Hepatocyte (in vitro differentiated cells): Measurements from ENCODE around the gene C6orf163. TPM values are rescaled to one million over a fixed set of nuclear protein-coding genes. Genes with fewer than 3 reads are reported as not detected.

Experiments used
- DNase-seq: peaks from one replicate; pipeline ENCODE4 v3.0.0-alpha.2; 2016; ENCODE audit warnings: low spot score
- H2AFZ ChIP-seq: fragments of 200-600 bp; sonication (generic); 2 replicates; pipeline ENCODE4 v1.6.0; 2016; ENCODE audit warnings: antibody characterized with exemption, mild to moderate bottlenecking
- H3K27ac ChIP-seq: fragments of 200-600 bp; sonication (generic); 2 replicates; pipeline ENCODE4 v1.5.1; 2016; ENCODE audit warnings: mild to moderate bottlenecking
- H3K27me3 ChIP-seq: fragments of 200-600 bp; sonication (generic); 2 replicates; pipeline ENCODE4 v1.6.1; 2016
- H3K36me3 ChIP-seq: fragments of 200-600 bp; sonication (generic); replicated peaks from 2 replicates; pipeline ENCODE4 v1.5.1; 2016; ENCODE audit warnings: low read depth; ENCODE audit not compliant: insufficient read depth
- H3K4me1 ChIP-seq: fragments of 200-600 bp; sonication (generic); 2 replicates; pipeline ENCODE4 v1.5.1; 2016; ENCODE audit warnings: mild to moderate bottlenecking, moderate library complexity; ENCODE audit not compliant: insufficient read depth
- H3K4me2 ChIP-seq: fragments of 200-600 bp; sonication (generic); 2 replicates; pipeline ENCODE4 v1.6.0; 2016
- H3K4me3 ChIP-seq: fragments of 200-600 bp; sonication (generic); 2 replicates; pipeline ENCODE4 v1.5.1; 2016; ENCODE audit warnings: mild to moderate bottlenecking
- H3K79me2 ChIP-seq: fragments of 200-600 bp; sonication (generic); 2 replicates; pipeline ENCODE4 v1.6.0; 2017; ENCODE audit warnings: mild to moderate bottlenecking
- H3K9me2 ChIP-seq: fragments of 200-600 bp; sonication (generic); replicated peaks from 2 replicates; pipeline ENCODE4 v1.6.0; 2017; ENCODE audit warnings: mild to moderate bottlenecking; ENCODE audit not compliant: insufficient read depth
- H3K9me3 ChIP-seq: fragments of 200-600 bp; sonication (generic); 2 replicates; pipeline ENCODE4 v1.5.1; 2016; ENCODE audit warnings: low read depth, mild to moderate bottlenecking
- H4K20me1 ChIP-seq: fragments of 200-600 bp; sonication (generic); 2 replicates; pipeline ENCODE4 v1.6.0; 2016; ENCODE audit warnings: mild to moderate bottlenecking; ENCODE audit not compliant: insufficient read depth, poor library complexity, severe bottlenecking
- CTCF ChIP-seq: fragments of 200-600 bp; sonication (generic); IDR thresholded peaks from 2 replicates; pipeline ENCODE4 v1.5.1; 2016; ENCODE audit warnings: antibody characterized with exemption, mild to moderate bottlenecking; ENCODE audit not compliant: poor library complexity
- EZH2 ChIP-seq: fragments of 200-600 bp; sonication (generic); IDR thresholded peaks from 2 replicates; pipeline ENCODE4 v1.6.1; 2016; ENCODE audit warnings: antibody characterized with exemption, mild to moderate bottlenecking, borderline replicate concordance
- EZH2phosphoT487 ChIP-seq: fragments of 200-600 bp; sonication (generic); IDR thresholded peaks from one replicate; pipeline ENCODE4 v1.6.1; 2018; ENCODE audit warnings: antibody characterized with exemption, mild to moderate bottlenecking, low read depth, moderate library complexity; ENCODE audit not compliant: unreplicated experiment, severe bottlenecking
- WGBS: methylation state at CpG from one replicate; pipeline ENCODE4 v1.1.6; 2016; ENCODE audit warnings: low lambda C conversion rate; ENCODE audit errors: missing lambda C conversion rate; 5-methylcytosine and 5-hydroxymethylcytosine counted together
- polyA plus RNA-seq: library from polyadenylated mRNA; unstranded; fragments of >200 nt; fragmentation: Nextera tagmentation; extraction: Ambion mirVana; gene quantifications from 2 replicates; pipeline ENCODE4 v1.2.1, GENCODE V29; 2016
- total RNA-seq: library from RNA; depleted of rRNA; stranded (reverse); fragments of >200 nt; gene quantifications from 2 replicates; pipeline ENCODE4 v1.2.3, GENCODE V29; 2014

C6orf163 gene
- total and polyA plus RNA-seq, 2 experiments from 2014 or later = 0.64 to 1.3 TPM

- TF ChIP-seq EZH2phosphoT487 (no peak), EZH2 (no peak)
- DNase-seq = no peak
- WGBS = 69% methylated on average over 1 of the region's 1 CpG
- Histone ChIP-seq H3K9me2 (no peaks in the 10 kb centered on the region), H3K4me2 (no peak overlapping the region), H3K4me1 (no peaks in the 10 kb centered on the region), H3K27ac (no peak overlapping the region), H3K9me3 (no peaks in the 10 kb centered on the region), H3K27me3 (no peaks in the 10 kb centered on the region), H2AFZ (no peak overlapping the region), H3K36me3 (no peaks in the 10 kb centered on the region), H3K79me2 (peaks cover 11% of the 10 kb centered on the region), H3K4me3 (no peak overlapping the region), H4K20me1 (no peaks in the 10 kb centered on the region)
Observed at GRCh38 chr6:87334683-87335082, 9.9 kb upstream of the C6orf163 start.

- no peaks in the 10 kb centered on the region for H3K4me1 ChIP-seq
- no peak overlapping the region for H3K4me2 ChIP-seq
- H4K20me1 ChIP-seq = no peaks in the 10 kb centered on the region
- H3K36me3 ChIP-seq = no peaks in the 10 kb centered on the region
- H3K27me3 ChIP-seq = no peaks in the 10 kb centered on the region
- TF ChIP-seq CTCF (no peak), EZH2 (no peak), EZH2phosphoT487 (no peak)
- no peaks in the 10 kb centered on the region for H3K9me2 ChIP-seq
- H3K9me3 ChIP-seq = no peaks in the 10 kb centered on the region
- no peak overlapping the region for H3K27ac ChIP-seq
- no peak overlapping the region for H2AFZ ChIP-seq
- no peak for DNase-seq
- 61% methylated on average over 4 of the region's 4 CpGs for WGBS
- H3K79me2 ChIP-seq = peaks cover 5% of the 10 kb centered on the region
- H3K4me3 ChIP-seq = no peak overlapping the region
Observed at GRCh38 chr6:87336367-87336766, 8.2 kb upstream of the C6orf163 start.

GRCh38 chr6:87340230-87340629 is 4.4 kb upstream of the C6orf163 start:
- no peaks in the 10 kb centered on the region for H3K36me3 ChIP-seq
- no peak for DNase-seq
- H3K9me2 ChIP-seq = no peaks in the 10 kb centered on the region
- no peak overlapping the region for H2AFZ ChIP-seq
- no peaks in the 10 kb centered on the region for H3K79me2 ChIP-seq
- no peak overlapping the region for H3K4me2 ChIP-seq
- no peak overlapping the region for H3K27ac ChIP-seq
- H3K9me3 ChIP-seq = no peaks in the 10 kb centered on the region
- no peak overlapping the region for H3K4me3 ChIP-seq
- H3K4me1 ChIP-seq = no peaks in the 10 kb centered on the region
- H3K27me3 ChIP-seq = no peaks in the 10 kb centered on the region
- H4K20me1 ChIP-seq = no peaks in the 10 kb centered on the region
- TF ChIP-seq EZH2 = no peak
- no peak for TF ChIP-seq CTCF
- no peak for TF ChIP-seq EZH2phosphoT487
- 81% methylated on average over 4 of the region's 4 CpGs for WGBS

- DNase-seq = no peak
- 70% methylated on average over 2 of the region's 2 CpGs for WGBS
Observed at GRCh38 chr6:87341158-87341557, 3.5 kb upstream of the C6orf163 start.

More at GRCh38 chr6:87341158-87341557, 3.5 kb upstream of the C6orf163 start:
- Histone ChIP-seq H3K9me3 (no peaks in the 10 kb centered on the region), H3K9me2 (no peaks in the 10 kb centered on the region), H3K79me2 (no peaks in the 10 kb centered on the region), H4K20me1 (no peaks in the 10 kb centered on the region), H3K4me1 (no peaks in the 10 kb centered on the region), H3K4me3 (no peak overlapping the region), H3K4me2 (no peak overlapping the region), H3K27ac (no peak overlapping the region), H2AFZ (no peak overlapping the region), H3K27me3 (no peaks in the 10 kb centered on the region), H3K36me3 (no peaks in the 10 kb centered on the region)
- TF ChIP-seq CTCF (no peak), EZH2phosphoT487 (no peak), EZH2 (no peak)
